Measurements from ENCODE around the gene HCN3. TPM values are rescaled to one million over a fixed set of nuclear protein-coding genes. Genes with fewer than 3 reads are reported as not detected.

The HCN3 gene
- total RNA-seq, 3 donors from 2014 or later, result 10.3 to 15.6 (median 10.8) TPM

DNA sequence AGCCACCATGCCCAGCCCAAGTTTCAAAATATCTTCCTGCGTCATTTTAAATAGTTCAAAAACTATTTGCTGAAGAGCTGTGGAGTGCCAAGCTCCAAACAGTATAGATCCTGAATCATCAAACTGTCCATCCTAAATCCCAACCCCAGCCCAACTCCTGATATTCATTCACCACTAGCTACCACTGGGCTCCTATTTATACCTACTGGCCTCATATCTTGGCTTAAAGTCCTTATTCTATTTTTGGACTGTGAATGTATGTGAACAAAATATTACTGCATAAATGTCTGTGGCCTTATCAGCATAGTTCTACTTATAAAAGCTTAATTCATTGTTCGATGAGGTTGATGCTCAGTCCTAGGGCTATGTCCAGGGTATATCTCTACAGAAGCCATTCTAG is 9.9 kb upstream of the HCN3 start:
- intact Hi-C loops (cut with DNase I, micrococcal nuclease), result no loop called here
- Histone ChIP-seq H3K4me3 (no peak overlapping the region), H3K9me3 (no peaks in the 10 kb centered on the region), H3K36me3 (ENCODE audit: low read depth) (peaks cover 19% of the 10 kb centered on the region), H3K4me1 (ENCODE audit: low read depth) (peaks cover 8% of the 10 kb centered on the region)
- no peak for DNase-seq
- no peak for ATAC-seq
- TF ChIP-seq, protein P1, sequence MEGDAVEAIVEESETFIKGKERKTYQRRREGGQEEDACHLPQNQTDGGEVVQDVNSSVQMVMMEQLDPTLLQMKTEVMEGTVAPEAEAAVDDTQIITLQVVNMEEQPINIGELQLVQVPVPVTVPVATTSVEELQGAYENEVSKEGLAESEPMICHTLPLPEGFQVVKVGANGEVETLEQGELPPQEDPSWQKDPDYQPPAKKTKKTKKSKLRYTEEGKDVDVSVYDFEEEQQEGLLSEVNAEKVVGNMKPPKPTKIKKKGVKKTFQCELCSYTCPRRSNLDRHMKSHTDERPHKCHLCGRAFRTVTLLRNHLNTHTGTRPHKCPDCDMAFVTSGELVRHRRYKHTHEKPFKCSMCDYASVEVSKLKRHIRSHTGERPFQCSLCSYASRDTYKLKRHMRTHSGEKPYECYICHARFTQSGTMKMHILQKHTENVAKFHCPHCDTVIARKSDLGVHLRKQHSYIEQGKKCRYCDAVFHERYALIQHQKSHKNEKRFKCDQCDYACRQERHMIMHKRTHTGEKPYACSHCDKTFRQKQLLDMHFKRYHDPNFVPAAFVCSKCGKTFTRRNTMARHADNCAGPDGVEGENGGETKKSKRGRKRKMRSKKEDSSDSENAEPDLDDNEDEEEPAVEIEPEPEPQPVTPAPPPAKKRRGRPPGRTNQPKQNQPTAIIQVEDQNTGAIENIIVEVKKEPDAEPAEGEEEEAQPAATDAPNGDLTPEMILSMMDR (IDR thresholded peaks at IDR 0.05), result no peak

DNA sequence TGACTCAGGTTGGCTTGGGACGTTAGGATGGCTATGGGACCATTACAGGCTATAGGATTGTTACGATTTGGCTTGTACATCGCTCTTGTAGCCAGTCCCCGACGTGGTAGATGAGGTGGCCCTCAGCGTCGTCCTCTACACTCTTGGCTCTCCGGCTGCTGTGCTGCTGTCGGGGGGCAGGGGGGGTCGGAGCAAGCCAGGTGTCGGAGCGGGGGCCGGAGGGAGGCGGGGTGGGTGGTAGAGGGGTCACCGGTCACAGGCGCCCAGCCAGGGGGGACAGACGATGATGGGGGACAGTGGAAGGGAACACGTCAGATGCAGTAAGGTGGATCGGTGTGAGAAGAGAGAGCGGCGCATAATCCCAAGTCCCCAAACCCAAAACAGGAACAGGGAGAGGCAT is 8.6 kb upstream of the HCN3 start:
- TF ChIP-seq, protein P1 (IDR thresholded peaks at IDR 0.05), result no peak
- Histone ChIP-seq H3K9me3 (no peaks in the 10 kb centered on the region), H3K4me1 (ENCODE audit: low read depth) (peaks cover 10% of the 10 kb centered on the region), H3K36me3 (ENCODE audit: low read depth) (peaks cover 19% of the 10 kb centered on the region), H3K4me3 (no peak overlapping the region)
- ATAC-seq, result no peak
- intact Hi-C loops (cut with DNase I, micrococcal nuclease), result no loop called here
- no peak for DNase-seq

DNA sequence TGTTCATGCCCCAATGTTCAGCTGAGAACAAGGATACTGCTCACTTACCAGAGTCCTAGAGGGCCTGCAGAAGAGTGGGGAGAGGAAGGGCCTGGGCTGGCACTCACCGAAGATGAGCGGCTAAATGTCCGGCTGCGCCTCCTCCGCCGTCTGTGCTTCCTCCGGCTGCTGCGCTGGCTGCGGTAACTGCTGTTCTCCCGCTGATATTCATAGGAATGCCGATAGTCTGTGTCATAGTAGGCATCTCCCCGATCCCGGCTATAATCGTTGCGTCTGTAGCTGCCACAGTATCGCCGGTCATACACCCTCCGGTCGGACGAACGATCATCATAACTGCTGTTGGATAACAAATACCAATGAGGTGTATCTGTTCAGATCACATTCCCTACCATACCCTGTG is 7.9 kb upstream of the HCN3 start:
- no peak overlapping the region for H3K4me3 ChIP-seq
- ATAC-seq (no peak), DNase-seq (no peak)
- TF ChIP-seq, protein P1 (IDR thresholded peaks at IDR 0.05), result no peak
- H3K9me3 ChIP-seq, result no peaks in the 10 kb centered on the region
- peaks cover 10% of the 10 kb centered on the region for H3K4me1 ChIP-seq (ENCODE audit: low read depth)
- peaks cover 19% of the 10 kb centered on the region for H3K36me3 ChIP-seq (ENCODE audit: low read depth)
- intact Hi-C loops (cut with DNase I, micrococcal nuclease), result no loop called here

DNA sequence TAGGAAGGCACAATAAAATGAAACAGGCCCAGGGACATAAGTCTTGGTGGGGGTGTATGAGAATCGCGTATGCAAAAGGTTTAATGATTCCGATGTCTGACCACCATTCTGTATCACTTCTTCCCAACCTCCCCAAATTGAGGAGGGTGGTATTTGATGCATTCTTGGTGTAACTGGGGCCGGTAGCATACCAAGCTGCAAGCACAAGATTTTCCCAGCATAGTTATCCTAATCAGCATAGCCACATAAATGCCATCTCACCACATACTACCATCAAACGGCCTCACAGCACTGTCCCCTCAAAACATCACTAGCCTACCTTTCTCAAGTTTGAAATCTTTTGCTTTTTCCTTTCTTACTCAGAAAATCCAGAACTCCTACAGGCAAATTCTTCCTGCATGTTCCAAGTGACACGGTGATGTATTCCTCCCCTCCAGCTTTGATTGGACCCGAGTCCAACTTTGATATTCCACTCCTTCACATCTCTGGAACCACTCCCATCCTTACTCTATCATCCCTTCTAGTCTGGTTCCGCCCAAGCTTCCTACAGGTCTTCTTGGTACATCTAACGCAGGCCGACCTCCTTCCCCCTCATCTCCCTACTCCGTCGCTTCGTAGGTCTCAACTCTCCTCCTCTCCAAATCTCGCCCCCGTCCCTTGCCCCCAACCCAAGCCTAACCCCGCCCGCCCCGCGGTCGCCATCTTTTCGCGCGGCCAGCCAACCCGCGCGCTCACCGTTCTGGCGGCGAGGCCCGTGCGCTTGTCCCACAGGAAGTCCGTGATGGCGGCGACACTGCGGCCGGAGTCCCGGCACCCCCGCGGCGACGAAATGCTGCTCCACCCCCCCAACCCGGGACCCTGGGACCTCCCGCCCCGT is 4.6 kb upstream of the HCN3 start:
- Histone ChIP-seq H3K4me3 (peak overlapping the region; percentile 74), H3K4me1 (ENCODE audit: low read depth) (peaks cover 15% of the 10 kb centered on the region), H3K36me3 (ENCODE audit: low read depth) (peaks cover 13% of the 10 kb centered on the region), H3K9me3 (no peaks in the 10 kb centered on the region)
- intact Hi-C loops (cut with DNase I, micrococcal nuclease), result loop anchor here in 1 of 2 donors (10.0 kb wide), 1 partner anchor 52 kb away; the partner anchor contains the start of gene RUSC1
- DNase-seq, result no peak
- TF ChIP-seq, protein P1 (IDR thresholded peaks at IDR 0.05), result no peak
- ATAC-seq, result peak; percentile 47

DNA sequence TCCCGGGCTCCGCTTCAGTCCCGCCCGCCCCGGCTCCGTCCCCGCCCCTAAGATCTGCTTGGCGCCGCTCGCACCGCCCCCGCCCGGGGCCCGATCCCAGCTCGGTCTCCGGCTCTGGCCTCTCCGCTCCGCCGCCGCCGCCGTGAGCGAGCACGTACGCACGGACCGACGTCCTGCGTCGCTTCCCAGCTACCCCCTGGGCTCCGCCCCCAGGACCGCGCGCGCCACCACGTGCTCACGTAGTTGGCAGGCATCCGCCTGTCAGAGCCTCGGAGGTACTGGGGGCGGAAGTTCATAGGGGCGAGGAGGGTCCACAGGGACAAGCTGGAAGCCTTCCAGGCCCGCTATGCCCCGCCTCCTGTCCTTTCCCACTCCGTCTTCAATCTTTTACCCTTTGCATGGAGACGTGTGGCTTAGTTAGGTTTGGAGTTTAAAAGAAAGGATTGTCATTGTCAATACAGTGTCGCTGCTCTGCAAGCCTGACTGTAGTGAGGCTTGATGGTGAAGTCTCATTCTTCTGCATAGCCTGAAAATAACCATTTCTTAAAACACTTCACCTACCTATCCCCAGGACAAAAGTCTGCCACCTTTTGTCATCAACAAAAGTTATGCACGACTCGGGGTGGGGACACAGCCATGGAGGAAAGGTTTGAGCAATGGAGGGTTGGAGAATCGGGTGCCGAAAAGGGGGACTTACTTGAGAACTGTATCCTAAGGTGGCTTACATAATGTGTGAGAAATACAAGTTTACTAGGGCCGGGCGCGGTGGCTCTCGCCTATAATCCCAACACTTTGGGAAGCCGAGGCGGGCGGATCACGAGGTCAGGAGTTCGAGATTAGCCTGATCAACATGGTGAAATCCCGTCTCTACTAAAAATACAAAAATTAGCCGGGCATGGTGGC is 3.7 kb upstream of the HCN3 start, which contains the start of gene CLK2:
TSS of gene CLK2 (minus strand) at position 162 of the 903 bp plus-strand sequence. CDS start 2,527 bp downstream, outside the sequence.
- Histone ChIP-seq H3K9me3 (no peaks in the 10 kb centered on the region), H3K36me3 (ENCODE audit: low read depth) (peaks cover 9% of the 10 kb centered on the region), H3K4me3 (peak within 1 kb of the TSS; percentile 74), H3K4me1 (ENCODE audit: low read depth) (peaks cover 16% of the 10 kb centered on the region)
- intact Hi-C loops (cut with DNase I, micrococcal nuclease), result loop anchor here in 1 of 2 donors (10.0 kb wide), 1 partner anchor 51 kb away; the partner anchor contains the start of gene RUSC1
- ATAC-seq, result peak; percentile 89
- DNase-seq, result peak; percentile 95 to 98 (median 98)
- TF ChIP-seq, protein P1 (IDR thresholded peaks at IDR 0.05), result no peak
